Motor neuron (in vitro differentiated cells): Measurements from ENCODE around the gene SNCAIP. TPM values are rescaled to one million over a fixed set of nuclear protein-coding genes. Genes with fewer than 3 reads are reported as not detected.

Experiments
- ATAC-seq, 8 experiments: fragments of 200-7000 bp; cut with Tn5 transposase; replicated peaks in 6 of 8; 2 replicates each; pipeline ENCODE4 v1.8.0; 2021; ENCODE audit warnings: mild to moderate bottlenecking in 8 of 8, moderate library complexity in 8 of 8
- H3K27ac ChIP-seq, 2 donors: fragments of 250-450 bp; sonication (Bioruptor Pico); 2 replicates each; pipeline ENCODE4 v1.9.0; 2021; ENCODE audit warnings: antibody characterized with exemption in 2 of 2, mild to moderate bottlenecking in 2 of 2, moderate library complexity in 1 of 2
- H3K4me1 ChIP-seq, 2 donors: fragments of 250-450 bp; sonication (Bioruptor Pico); replicated peaks in 1 of 2; 2 replicates each; pipeline ENCODE4 v1.6.1; 2021; ENCODE audit warnings: antibody characterized with exemption in 2 of 2, mild to moderate bottlenecking in 2 of 2, moderate library complexity in 1 of 2
- H3K4me3 ChIP-seq, 5 donors: fragments of 250-450 bp; sonication (Bioruptor Pico); 2 replicates each; pipeline ENCODE4 v1.9.0; 2021; ENCODE audit warnings: antibody characterized with exemption in 5 of 5, mild to moderate bottlenecking in 5 of 5, moderate library complexity in 4 of 5
- WGBS, 10 experiments: fragments of 450-650 bp; shearing (Covaris generic); methylation state at CpG; one replicate each; pipeline ENCODE4 v1.0.0; 2022; 5-methylcytosine and 5-hydroxymethylcytosine counted together
- in situ Hi-C, 9 experiments: fragments of 400-800 bp; cut with MboI; loops; one replicate each; pipeline ENCODE4 v1.15.0; 2021; ENCODE audit warnings: low sequenced_read_pairs in 9 of 9, low pct_unique_long_range_greater_than_20kb in 2 of 9; ENCODE audit not compliant: unreplicated experiment in 9 of 9
- total RNA-seq, 8 experiments: library from RNA; unstranded; fragments of 300-600 nt; gene quantifications; 2 replicates each; pipeline versions ENCODE4 v1.2.3 to v1.2.4, GENCODE V29; 2022

SNCAIP gene
- total RNA-seq = 10 to 100 TPM in 5 of 8 experiments, 1 to 10 TPM in 3; 1.6 to 42.3 (median 17.8) TPM

- in situ Hi-C loops = no loop called here
- H3K4me1 ChIP-seq = peaks cover 11 to 17% of the 10 kb centered on the region in 2 donors
- ATAC-seq = peak; percentile 67 to 89 (median 78)
- peak within 1 kb of the TSS; percentile 70 to 94 (median 87) for H3K4me3 ChIP-seq
- peak within 1 kb of the TSS; percentile 80 to 88 for H3K27ac ChIP-seq
- 0% methylated on average over 1 to 4 of the region's 78 CpGs; no CpG with 5 or more reads in 8 of the 10 experiments for WGBS, 10 experiments
Measured at GRCh38 chr5:122311961-122312590, at the start of gene SNCAIP. Gene SNCAIP, plus strand, starts transcription at chr5:122312237. Its CDS starts 78,898 bp downstream, at chr5:122391135.

- Histone ChIP-seq H3K4me1 (peaks cover 0 to 3% of the 10 kb centered on the region in 2 donors), H3K27ac (no peak overlapping the region), H3K4me3 (no peak overlapping the region)
- in situ Hi-C loops = no loop called here
- ATAC-seq = peak in 1 of 8 experiments; percentile 59
Measured at GRCh38 chr5:122263352-122264030, 48.5 kb upstream of the SNCAIP start.

GRCh38 chr5:122264610-122265009 lies 47.4 kb upstream of the SNCAIP start:
- Histone ChIP-seq H3K4me3 (no peak overlapping the region), H3K4me1 (peaks cover 0 to 3% of the 10 kb centered on the region in 2 donors), H3K27ac (no peak overlapping the region)
- in situ Hi-C loops = no loop called here
- no peak for ATAC-seq

- H3K27ac ChIP-seq = no peak overlapping the region
- no peaks in the 10 kb centered on the region for H3K4me1 ChIP-seq
- in situ Hi-C loops = no loop called here
- WGBS, 10 experiments = 59 to 100% (median 90%) methylated on average over 1 to 6 of the region's 6 CpGs; no CpG with 5 or more reads in 4 of the 10 experiments
- no peak overlapping the region for H3K4me3 ChIP-seq
- ATAC-seq = peak in 3 of 8 experiments; percentile 59 to 74 (median 63)
Measured at GRCh38 chr5:122267185-122267584, 44.9 kb upstream of the SNCAIP start.

GRCh38 chr5:122273696-122274095 lies 38.3 kb upstream of the SNCAIP start:
- no peak for ATAC-seq
- in situ Hi-C loops = no loop called here
- H3K27ac ChIP-seq = no peak overlapping the region
- no peak overlapping the region for H3K4me3 ChIP-seq
- no peaks in the 10 kb centered on the region for H3K4me1 ChIP-seq
- 0 to 80% (median 20%) methylated on average over 1 of the region's 1 CpG; no CpG with 5 or more reads in 1 of the 10 experiments for WGBS, 10 experiments

- no peak for ATAC-seq
- in situ Hi-C loops = no loop called here
- Histone ChIP-seq H3K27ac (no peak overlapping the region), H3K4me1 (no peaks in the 10 kb centered on the region), H3K4me3 (no peak overlapping the region)
- WGBS, 10 experiments = 53 to 100% (median 94%) methylated on average over 2 to 3 of the region's 3 CpGs
Measured at GRCh38 chr5:122283592-122283991, 28.4 kb upstream of the SNCAIP start.

GRCh38 chr5:122286541-122286940 lies 25.5 kb upstream of the SNCAIP start:
- H3K4me3 ChIP-seq = no peak overlapping the region
- H3K4me1 ChIP-seq = no peaks in the 10 kb centered on the region
- in situ Hi-C loops = no loop called here
- no peak overlapping the region for H3K27ac ChIP-seq
- ATAC-seq = peak in 3 of 8 experiments; percentile 42 to 79 (median 66)
- 25 to 100% (median 78%) methylated on average over 1 to 3 of the region's 4 CpGs; no CpG with 5 or more reads in 4 of the 10 experiments for WGBS, 10 experiments

GRCh38 chr5:122287101-122287500 lies 24.9 kb upstream of the SNCAIP start:
- Histone ChIP-seq H3K27ac (no peak overlapping the region), H3K4me1 (peaks cover 2 to 5% of the 10 kb centered on the region in 2 donors), H3K4me3 (no peak overlapping the region)
- in situ Hi-C loops = no loop called here
- WGBS, 10 experiments = 28 to 100% (median 83%) methylated on average over 1 to 3 of the region's 3 CpGs; no CpG with 5 or more reads in 1 of the 10 experiments
- ATAC-seq = no peak

GRCh38 chr5:122291000-122291901 lies 20.8 kb upstream of the SNCAIP start:
- H3K27ac ChIP-seq = no peak overlapping the region
- in situ Hi-C loops = no loop called here
- no peak overlapping the region for H3K4me3 ChIP-seq
- WGBS, 10 experiments = 43 to 100% (median 67%) methylated on average over 2 to 6 of the region's 7 CpGs; no CpG with 5 or more reads in 1 of the 10 experiments
- ATAC-seq = peak in 7 of 8 experiments; percentile 45 to 90 (median 76)
- H3K4me1 ChIP-seq = peaks cover 7 to 12% of the 10 kb centered on the region in 2 donors

- 33 to 80% (median 56%) methylated on average over 1 to 2 of the region's 2 CpGs; no CpG with 5 or more reads in 3 of the 10 experiments for WGBS, 10 experiments
- no peak for ATAC-seq
- in situ Hi-C loops = no loop called here
- Histone ChIP-seq H3K27ac (no peak overlapping the region), H3K4me3 (no peak overlapping the region), H3K4me1 (peaks cover 7 to 12% of the 10 kb centered on the region in 2 donors)
Measured at GRCh38 chr5:122292332-122292731, 19.7 kb upstream of the SNCAIP start.

- WGBS, 10 experiments = 43 to 94% (median 70%) methylated on average over 1 to 2 of the region's 2 CpGs; no CpG with 5 or more reads in 2 of the 10 experiments
- H3K4me3 ChIP-seq = no peak overlapping the region
- H3K27ac ChIP-seq = no peak overlapping the region
- peak in 2 of 8 experiments; percentile 40 to 45 for ATAC-seq
- H3K4me1 ChIP-seq = peaks cover 7 to 12% of the 10 kb centered on the region in 2 donors
- in situ Hi-C loops = no loop called here
Measured at GRCh38 chr5:122295138-122295537, 16.9 kb upstream of the SNCAIP start.

GRCh38 chr5:122296871-122297270 lies 15.2 kb upstream of the SNCAIP start:
- Histone ChIP-seq H3K4me1 (peaks cover 7 to 9% of the 10 kb centered on the region in 2 donors), H3K27ac (no peak overlapping the region), H3K4me3 (no peak overlapping the region)
- ATAC-seq = no peak
- 33 to 100% (median 69%) methylated on average over 1 to 2 of the region's 2 CpGs; no CpG with 5 or more reads in 2 of the 10 experiments for WGBS, 10 experiments
- in situ Hi-C loops = no loop called here
